PC-3 (cell line): ENCODE data around the gene P3R3URF. TPM values are rescaled to one million over a fixed set of nuclear protein-coding genes. Genes with fewer than 3 reads are reported as not detected.

Source experiments
- ATAC-seq: fragments of 200-7000 bp; cut with Tn5 transposase; 2 replicates; pipeline ENCODE4 v1.9.1; 2020; ENCODE audit warnings: mild to moderate bottlenecking, moderate library complexity
- BruUV-seq: library from RNA; stranded (reverse); fragments of 400-500 nt; replicated peaks from 2 replicates; lab custom pipeline; 2021; lab: Mats Ljungman, UMichigan
- CTCF ChIA-PET: fragments of 300-600 bp; sonication (Branson Sonifier 250); formaldehyde crosslinking; loops from one replicate; lab custom pipeline; 2022; ENCODE audit warnings: antibody characterized with exemption; lab: Charles Lee
- POLR2A ChIA-PET: fragments of 300-600 bp; sonication (Branson Sonifier 250); formaldehyde crosslinking; loops from one replicate; lab custom pipeline; 2022; ENCODE audit warnings: antibody characterized with exemption; ENCODE audit not compliant: unreplicated experiment; lab: Charles Lee
- DNase-seq: peaks from one replicate; pipeline ENCODE4 v3.0.0-alpha.2; 2015
- H2AFZ ChIP-seq: fragments of 300-600 bp; sonication (generic); 2 replicates; pipeline ENCODE4 v1.6.0; 2016; ENCODE audit warnings: antibody characterized with exemption, low read length
- H3F3A ChIP-seq: fragments of 300-600 bp; sonication (generic); one replicate; pipeline ENCODE4 v1.6.0; 2017; ENCODE audit warnings: antibody characterized with exemption, low read length, control low read depth, mild to moderate bottlenecking; ENCODE audit not compliant: unreplicated experiment
- H3K27ac ChIP-seq: fragments of 300-600 bp; sonication (generic); 2 replicates; pipeline ENCODE4 v1.5.1; 2016; ENCODE audit warnings: mild to moderate bottlenecking, low read length
- H3K27me3 ChIP-seq: fragments of 300-600 bp; sonication (generic); 2 replicates; pipeline ENCODE4 v1.6.1; 2016; ENCODE audit warnings: low read length, mixed read lengths
- H3K36me3 ChIP-seq: fragments of 300-600 bp; sonication (generic); 2 replicates; pipeline ENCODE4 v1.6.1; 2016; ENCODE audit warnings: low read depth, mixed run types, low read length, mixed read lengths
- H3K4me1 ChIP-seq: fragments of 300-600 bp; sonication (generic); 2 replicates; pipeline ENCODE4 v1.5.1; 2016; ENCODE audit warnings: low read length; ENCODE audit not compliant: insufficient read depth
- H3K4me2 ChIP-seq: fragments of 300-600 bp; sonication (generic); 2 replicates; pipeline ENCODE4 v1.6.0; 2016; ENCODE audit warnings: low read length
- H3K4me3 ChIP-seq: fragments of 300-600 bp; sonication (generic); 2 replicates; pipeline ENCODE4 v1.5.1; 2016; ENCODE audit warnings: mild to moderate bottlenecking, low read length, mixed read lengths
- H3K79me2 ChIP-seq: fragments of 300-600 bp; sonication (generic); 2 replicates; pipeline ENCODE4 v1.6.1; 2017; ENCODE audit warnings: low read length, mixed read lengths
- H3K9ac ChIP-seq: fragments of 300-600 bp; sonication (generic); 2 replicates; pipeline ENCODE4 v1.6.0; 2016; ENCODE audit warnings: mild to moderate bottlenecking, low read length
- H3K9me2 ChIP-seq: fragments of 300-600 bp; sonication (generic); replicated peaks from 2 replicates; pipeline ENCODE4 v1.6.1; 2016; ENCODE audit warnings: mixed run types, low read length, mixed read lengths
- H3K9me3 ChIP-seq: fragments of 300-600 bp; sonication (generic); 2 replicates; pipeline ENCODE4 v1.6.1; 2016; ENCODE audit warnings: low read length, mixed read lengths
- H4K20me1 ChIP-seq: fragments of 300-600 bp; sonication (generic); 2 replicates; pipeline ENCODE4 v1.6.1; 2016; ENCODE audit warnings: low read length, mixed read lengths
- CTCF ChIP-seq: fragments of 300-600 bp; sonication (generic); conservative IDR thresholded peaks from 2 replicates; pipeline ENCODE4 v1.5.1; 2017; ENCODE audit warnings: antibody characterized with exemption, low read depth, mild to moderate bottlenecking, low read length
- EZH2 ChIP-seq: fragments of 300-600 bp; sonication (generic); IDR thresholded peaks from one replicate; pipeline ENCODE4 v1.6.1; 2017; ENCODE audit warnings: antibody characterized with exemption, mild to moderate bottlenecking, low read length; ENCODE audit not compliant: unreplicated experiment
- EZH2phosphoT487 ChIP-seq: fragments of 300-600 bp; sonication (generic); IDR thresholded peaks from 2 replicates; pipeline ENCODE4 v1.6.1; 2018; ENCODE audit warnings: mild to moderate bottlenecking, antibody characterized with exemption, low read length, borderline replicate concordance
- intact Hi-C: fragments of 100-400 bp; cut with micrococcal nuclease; formaldehyde crosslinking; loops from 2 replicates; pipeline ENCODE4 v1.9.0; 2023
- total RNA-seq: library from RNA; depleted of rRNA; stranded (reverse); fragments of >200 nt; gene quantifications from 2 replicates; pipeline ENCODE4 v1.2.3, GENCODE V29; 2014

The P3R3URF gene
- total RNA-seq, 1 experiment from 2014 or later: not detected

- H3K79me2 ChIP-seq: no peaks in the 10 kb centered on the region
- no peak overlapping the region for H3K9ac ChIP-seq
- no peaks in the 10 kb centered on the region for H3K9me3 ChIP-seq
- no peak for ATAC-seq
- H3F3A ChIP-seq: no peaks in the 10 kb centered on the region
- no peak for DNase-seq
- H3K27ac ChIP-seq: no peak overlapping the region
- no peak overlapping the region for H3K4me3 ChIP-seq
- no peaks in the 10 kb centered on the region for H3K27me3 ChIP-seq
- no peak overlapping the region for H2AFZ ChIP-seq
- CTCF ChIA-PET: no interaction called here
- intact Hi-C loops: no loop called here
- TF ChIP-seq EZH2phosphoT487: no peak
- no peak for TF ChIP-seq CTCF
- no peak for TF ChIP-seq EZH2
- H4K20me1 ChIP-seq: no peaks in the 10 kb centered on the region
- POLR2A ChIA-PET: no interaction called here
- no peaks in the 10 kb centered on the region for H3K9me2 ChIP-seq
- no peaks in the 10 kb centered on the region for H3K4me1 ChIP-seq
- no peaks in the 10 kb centered on the region for H3K36me3 ChIP-seq
- BruUV-seq: no TSS peak
- H3K4me2 ChIP-seq: no peak overlapping the region
These were observed 39.2 kb upstream of the P3R3URF start for GRCh38 chr1:46215504-46215903.

DNA sequence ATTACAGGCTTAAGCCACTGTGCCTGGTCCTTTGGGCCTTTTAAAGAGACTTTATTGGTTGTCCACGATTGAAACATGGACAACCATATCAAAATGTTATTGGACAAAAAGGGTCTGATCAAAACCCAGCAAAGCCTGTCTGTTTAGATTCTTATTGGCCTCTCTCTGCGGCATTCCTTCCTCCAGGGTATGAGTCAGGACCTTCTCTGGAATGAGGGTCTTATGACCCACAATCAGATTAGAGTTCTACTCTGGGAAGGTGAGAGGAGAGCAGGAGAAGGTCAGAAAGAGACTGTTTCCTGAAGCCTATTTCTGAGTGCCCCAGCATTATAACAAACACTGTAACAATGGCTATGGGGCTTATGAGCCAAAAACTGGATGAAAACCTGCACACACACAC lies 34.8 kb upstream of the P3R3URF start:
- H3K9me3 ChIP-seq: no peaks in the 10 kb centered on the region
- H3K9ac ChIP-seq: no peak overlapping the region
- H3K79me2 ChIP-seq: no peaks in the 10 kb centered on the region
- CTCF ChIA-PET: no interaction called here
- H3K36me3 ChIP-seq: no peaks in the 10 kb centered on the region
- no peak for DNase-seq
- TF ChIP-seq EZH2 (no peak), EZH2phosphoT487 (no peak), CTCF (no peak)
- no peaks in the 10 kb centered on the region for H3F3A ChIP-seq
- intact Hi-C loops: no loop called here
- H4K20me1 ChIP-seq: no peaks in the 10 kb centered on the region
- ATAC-seq: no peak
- no peak overlapping the region for H3K4me2 ChIP-seq
- H3K27ac ChIP-seq: no peak overlapping the region
- no peaks in the 10 kb centered on the region for H3K27me3 ChIP-seq
- no peaks in the 10 kb centered on the region for H3K4me1 ChIP-seq
- BruUV-seq: no TSS peak
- no peak overlapping the region for H2AFZ ChIP-seq
- H3K4me3 ChIP-seq: no peak overlapping the region
- H3K9me2 ChIP-seq: no peaks in the 10 kb centered on the region
- POLR2A ChIA-PET: no interaction called here

DNA sequence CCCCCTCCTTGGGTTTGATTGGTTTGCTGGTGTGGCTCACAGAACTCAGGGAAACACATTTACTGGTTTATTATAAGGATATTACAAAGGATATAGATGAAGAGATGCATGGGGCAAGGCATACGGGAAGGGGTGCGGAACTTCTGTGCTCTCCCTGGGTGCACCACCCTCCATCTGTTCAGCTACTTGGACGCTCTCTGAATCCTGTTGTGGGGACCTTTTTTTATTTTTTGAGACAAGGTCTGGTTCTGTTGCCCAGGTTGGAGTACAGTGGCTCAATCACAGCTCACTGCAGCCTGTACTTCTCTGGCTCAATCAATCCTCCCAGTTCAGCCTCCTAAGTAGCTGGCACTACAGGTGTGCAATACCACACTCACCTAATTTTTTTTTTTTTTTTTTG lies 34.3 kb upstream of the P3R3URF start:
- Histone ChIP-seq H3K9me3 (no peaks in the 10 kb centered on the region), H3K4me2 (no peak overlapping the region), H3K4me3 (no peak overlapping the region), H3K36me3 (no peaks in the 10 kb centered on the region), H2AFZ (no peak overlapping the region), H3K9me2 (no peaks in the 10 kb centered on the region), H4K20me1 (no peaks in the 10 kb centered on the region), H3F3A (no peaks in the 10 kb centered on the region), H3K9ac (no peak overlapping the region), H3K4me1 (no peaks in the 10 kb centered on the region), H3K79me2 (no peaks in the 10 kb centered on the region), H3K27ac (no peak overlapping the region), H3K27me3 (no peaks in the 10 kb centered on the region)
- intact Hi-C loops: no loop called here
- no peak for DNase-seq
- CTCF ChIA-PET: no interaction called here
- no peak for ATAC-seq
- TF ChIP-seq CTCF (no peak), EZH2 (no peak), EZH2phosphoT487 (no peak)
- no TSS peak for BruUV-seq
- POLR2A ChIA-PET: interaction anchor here (0.6 kb wide), 1 partner anchor 620 kb away, joined by 3 read pairs; no protein-coding TSS in a partner anchor
